ENCODE measurements around the gene EAF1.
"Not testable (repeated sequence)": the region's sequence is repeated elsewhere in the genome, so short reads cannot be mapped to it uniquely, and the experiment has no call there.

The EAF1 gene

DNA sequence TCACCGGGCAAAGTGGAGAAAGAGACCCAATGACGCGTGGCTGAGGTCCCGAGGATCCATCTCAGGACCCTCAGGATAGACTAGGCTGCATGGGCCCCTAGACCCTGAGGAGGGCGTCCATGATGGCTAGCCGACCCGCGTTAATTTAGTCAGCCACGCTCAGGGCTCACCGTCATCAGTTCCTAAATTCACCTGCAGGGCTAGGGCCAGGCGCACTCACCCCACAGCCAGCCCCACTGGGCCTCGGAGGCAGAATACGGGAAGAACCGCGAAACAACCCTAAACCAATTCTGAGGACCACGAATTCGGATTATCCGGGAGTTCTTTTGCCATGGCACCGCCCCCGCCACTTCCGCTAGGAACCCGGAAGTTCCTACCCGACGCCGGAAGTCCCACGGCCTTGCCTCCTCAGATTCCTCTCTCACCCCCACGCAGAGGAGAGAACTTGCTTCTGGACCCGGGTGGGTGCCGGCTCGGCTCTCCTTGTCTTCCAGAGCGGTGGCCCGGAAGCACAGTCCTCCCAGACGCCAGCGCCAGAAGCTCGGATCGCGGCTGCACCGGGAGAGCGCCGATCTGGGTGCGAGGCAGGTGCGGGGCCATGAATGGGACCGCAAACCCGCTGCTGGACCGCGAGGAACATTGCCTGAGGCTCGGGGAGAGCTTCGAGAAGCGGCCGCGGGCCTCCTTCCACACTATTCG lies at the start of gene EAF1, which contains the start of gene METTL6:
TSS of gene EAF1 (plus strand) at position 417 of the 699 bp plus-strand sequence. CDS start at position 599, 182 bp downstream.
TSS of gene METTL6 (minus strand) at position 363 of the 699 bp plus-strand sequence. CDS start 1,033 bp downstream, outside the sequence.
- DNase-seq: peak; percentile 13

DNA sequence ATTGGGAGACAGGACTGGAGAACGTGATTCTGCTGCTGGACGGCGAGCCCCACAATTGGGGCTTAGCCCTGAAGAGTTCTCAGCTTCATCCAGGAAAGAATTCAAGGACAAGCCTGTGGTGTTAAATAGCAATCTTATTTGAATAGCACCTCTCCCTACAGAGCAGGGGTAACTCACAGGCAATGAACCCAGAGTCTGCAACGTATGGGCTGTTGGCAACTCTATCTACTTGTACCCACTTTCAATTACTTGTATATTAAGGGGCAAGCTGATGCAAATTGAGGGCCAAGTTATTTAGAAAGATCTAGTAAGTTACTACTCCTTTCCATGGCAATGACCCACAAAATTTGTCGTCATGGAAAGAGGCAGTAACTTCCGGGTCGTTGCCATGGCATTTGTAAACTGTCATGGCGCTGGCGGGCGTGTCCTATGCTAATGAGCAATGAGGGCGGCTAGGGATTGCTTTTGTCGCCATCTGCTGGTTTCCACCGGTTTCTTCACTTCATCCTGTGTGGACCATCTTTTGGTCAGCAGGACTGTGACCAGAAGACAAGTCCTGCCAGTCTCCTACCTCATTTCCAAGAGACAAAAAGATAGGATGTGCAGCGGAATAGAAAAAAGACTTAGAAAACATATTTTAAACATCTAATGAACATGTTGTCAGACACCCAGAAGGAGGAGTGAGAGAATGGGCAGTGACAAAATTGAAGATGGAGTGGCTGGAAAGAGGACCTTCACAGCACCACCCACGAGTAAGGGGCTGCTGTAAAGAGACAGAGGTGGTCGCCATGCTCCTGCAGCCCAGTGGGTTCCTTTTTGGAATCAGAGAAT lies 49.2 kb upstream of the EAF1 start:
- no peak for DNase-seq

GRCh38 chr3:15380980-15381890 lies 46.2 kb upstream of the EAF1 start:
- DNase-seq: no peak

GRCh38 chr3:15382405-15382923 lies 44.9 kb upstream of the EAF1 start:
- no peak for DNase-seq

DNA sequence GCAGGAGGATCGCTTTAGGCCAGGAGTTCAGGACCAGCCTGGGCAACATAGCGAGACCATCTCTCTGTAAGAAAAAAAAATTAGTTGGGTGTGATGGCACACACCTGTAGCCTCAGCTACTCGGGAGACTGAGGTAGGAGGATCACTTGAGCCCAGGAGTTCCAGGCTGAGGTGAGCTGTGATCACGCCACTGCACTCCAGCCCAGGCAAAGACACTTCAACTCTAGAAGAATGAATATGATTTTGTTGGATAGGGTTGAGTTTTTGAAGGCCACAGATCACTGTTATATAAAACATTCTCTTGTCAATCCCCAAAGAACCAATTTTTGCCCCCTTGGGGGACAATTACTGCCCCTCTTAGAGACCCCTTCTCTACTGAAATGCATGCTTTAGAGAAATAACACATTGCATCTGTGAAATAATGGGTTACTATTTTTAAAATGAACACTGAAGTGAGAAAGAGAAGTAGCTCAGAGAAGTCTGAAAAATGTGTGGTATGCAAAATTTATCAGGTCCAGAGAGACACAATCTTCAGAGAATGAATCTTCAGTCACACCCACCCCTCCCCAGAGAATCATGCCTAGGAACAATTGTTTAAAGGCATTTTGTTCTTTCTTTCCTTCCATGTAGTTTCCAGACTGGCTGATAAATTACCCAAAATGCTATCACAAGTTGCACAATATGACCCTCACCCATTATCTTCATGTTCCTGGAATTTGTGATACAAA lies 42.7 kb upstream of the EAF1 start:
- no peak for DNase-seq

DNA sequence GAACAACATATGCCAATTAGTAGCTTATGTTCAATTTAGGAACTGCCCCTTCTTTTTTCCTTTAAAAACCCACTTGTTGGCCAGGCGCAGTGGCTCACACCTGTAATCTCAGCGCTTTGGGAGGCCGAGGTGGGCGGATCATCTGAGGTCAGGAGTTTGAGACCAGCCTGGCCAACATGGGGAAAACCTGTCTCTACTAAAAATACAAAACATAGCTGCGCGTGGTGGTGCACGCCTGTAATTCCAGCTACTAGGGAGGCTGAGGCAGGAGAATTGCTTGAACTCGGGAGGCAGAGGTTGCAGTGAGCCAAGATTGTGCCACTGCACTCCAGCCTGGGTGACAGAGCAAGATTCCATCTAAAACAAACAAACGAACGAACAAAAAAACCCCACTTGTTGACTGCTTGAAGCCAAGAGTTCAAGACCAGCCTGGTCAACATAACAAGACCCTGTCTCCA lies 42.1 kb upstream of the EAF1 start:
- DNase-seq: not testable (repeated sequence)

DNA sequence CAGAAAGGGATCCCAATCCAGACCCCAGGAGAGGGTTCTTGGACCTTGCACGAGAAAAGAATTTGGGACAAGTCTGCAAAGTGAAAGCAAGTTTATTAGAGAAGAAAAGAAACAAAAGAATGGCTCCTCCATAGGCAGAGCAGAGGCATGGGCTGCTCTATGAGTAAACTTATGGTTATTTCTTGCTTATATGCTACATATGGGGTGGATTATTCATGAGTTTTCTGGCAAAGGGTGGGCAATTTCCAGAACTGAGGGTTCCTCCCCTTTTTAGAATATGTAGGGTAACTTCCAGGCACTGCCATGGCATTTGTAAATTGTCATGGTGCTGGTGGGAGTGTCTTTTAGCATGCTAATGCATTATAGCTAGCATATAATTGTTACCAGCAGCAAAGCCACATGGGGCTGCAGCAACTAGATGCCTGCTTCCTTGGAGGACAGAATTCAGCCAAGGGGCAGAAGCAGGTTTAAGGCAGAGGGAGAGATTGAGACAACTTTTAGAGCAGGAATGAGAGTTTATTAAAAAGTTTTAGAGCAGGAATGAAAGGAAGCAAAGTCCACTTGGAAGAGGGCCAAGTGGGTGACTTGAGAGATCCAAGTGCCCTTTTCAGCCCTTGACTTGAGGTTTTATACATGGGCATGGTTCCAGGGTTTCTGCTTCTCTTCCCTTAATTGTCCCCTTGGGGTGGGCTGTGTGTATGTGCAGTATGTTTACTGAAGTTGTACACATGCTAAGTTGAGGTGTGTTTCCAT lies 41.3 kb upstream of the EAF1 start:
- DNase-seq: peak; percentile 84

DNA sequence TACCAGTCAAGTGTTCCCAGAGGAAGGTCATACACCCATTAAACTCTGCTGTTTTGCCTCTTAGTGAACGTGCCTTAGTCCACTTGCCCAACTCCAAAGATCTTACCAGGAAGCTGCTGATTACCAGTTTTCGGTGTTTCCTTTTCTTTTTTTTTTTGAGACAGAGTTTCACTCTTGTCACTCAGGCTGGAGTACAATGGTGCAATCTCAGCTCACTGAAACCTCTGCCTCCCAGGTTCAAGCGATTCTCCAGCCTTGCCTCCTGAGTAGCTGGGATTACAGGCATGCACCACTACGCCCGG lies 40.8 kb upstream of the EAF1 start:
- DNase-seq: not testable (repeated sequence)

GRCh38 chr3:15387171-15387581 lies 40.2 kb upstream of the EAF1 start:
- no peak for DNase-seq

- no peak for DNase-seq
Observed at GRCh38 chr3:15387735-15388134, 39.7 kb upstream of the EAF1 start.

GRCh38 chr3:15388335-15388734 lies 39.1 kb upstream of the EAF1 start:
- DNase-seq: not testable (repeated sequence)

GRCh38 chr3:15390460-15390859 lies 36.9 kb upstream of the EAF1 start:
- DNase-seq: no peak

DNA sequence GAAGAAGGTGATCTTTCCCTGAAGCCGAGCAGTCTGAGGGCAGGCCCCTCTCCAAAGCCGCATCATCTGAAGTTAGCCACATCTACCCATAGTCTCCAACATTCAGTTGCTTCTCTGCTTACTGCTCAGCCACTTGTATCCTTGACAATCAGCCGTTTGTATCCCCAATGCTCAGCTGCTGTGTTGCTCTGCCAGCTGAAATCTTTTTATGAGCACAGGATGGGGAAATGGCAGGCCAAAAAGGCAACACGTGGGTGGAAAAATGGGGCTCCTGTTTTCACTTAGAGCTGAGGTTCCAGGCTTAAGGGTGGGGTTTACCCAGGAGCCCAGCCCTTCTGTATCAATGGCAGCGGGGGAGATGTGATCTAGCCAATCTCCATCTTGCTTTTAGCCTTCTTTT lies 36.4 kb upstream of the EAF1 start:
- DNase-seq: no peak

- DNase-seq: not testable (repeated sequence)
Observed at GRCh38 chr3:15393252-15393651, 34.1 kb upstream of the EAF1 start.

- DNase-seq: not testable (repeated sequence)
Observed at GRCh38 chr3:15398731-15399133, 28.7 kb upstream of the EAF1 start.

DNA sequence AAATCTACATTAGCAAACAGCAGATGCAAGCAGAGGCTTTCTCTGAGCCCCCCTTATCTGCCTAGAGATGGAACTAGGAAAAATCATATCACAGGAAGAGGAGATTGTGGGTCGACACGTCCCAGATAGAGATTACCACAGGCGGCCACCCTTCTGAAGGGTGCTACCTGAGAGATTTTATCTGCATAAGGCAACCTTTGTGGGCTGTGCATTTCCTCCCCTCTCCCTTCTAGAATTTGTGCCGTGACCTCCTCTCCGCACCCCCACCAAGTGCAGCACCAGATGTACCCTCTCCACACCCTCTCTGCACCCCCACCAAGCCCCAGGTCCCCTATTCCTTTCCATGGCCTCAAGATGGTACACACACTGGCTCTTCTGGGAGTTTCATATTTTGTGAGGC lies 27.4 kb upstream of the EAF1 start:
- DNase-seq: no peak

DNA sequence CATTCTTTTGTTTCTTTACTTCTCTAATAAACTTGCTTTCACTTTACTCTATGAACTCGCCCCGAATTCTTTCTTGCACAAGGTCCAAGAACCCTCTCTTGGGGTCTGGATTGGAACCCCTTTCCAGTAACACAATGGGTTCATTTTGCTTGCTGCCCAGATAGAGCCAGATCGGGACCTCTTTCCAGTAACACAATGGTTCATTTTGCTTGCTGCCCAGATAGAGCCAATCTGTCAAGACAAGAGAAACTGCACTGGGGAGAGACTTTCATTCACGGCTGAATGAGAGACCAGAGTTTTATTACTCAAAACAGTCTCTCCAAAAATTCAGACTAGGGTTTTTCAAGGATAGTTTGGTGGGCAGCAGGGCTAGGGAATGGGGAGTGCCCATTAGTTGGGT lies 25.5 kb upstream of the EAF1 start:
- no peak for DNase-seq

DNA sequence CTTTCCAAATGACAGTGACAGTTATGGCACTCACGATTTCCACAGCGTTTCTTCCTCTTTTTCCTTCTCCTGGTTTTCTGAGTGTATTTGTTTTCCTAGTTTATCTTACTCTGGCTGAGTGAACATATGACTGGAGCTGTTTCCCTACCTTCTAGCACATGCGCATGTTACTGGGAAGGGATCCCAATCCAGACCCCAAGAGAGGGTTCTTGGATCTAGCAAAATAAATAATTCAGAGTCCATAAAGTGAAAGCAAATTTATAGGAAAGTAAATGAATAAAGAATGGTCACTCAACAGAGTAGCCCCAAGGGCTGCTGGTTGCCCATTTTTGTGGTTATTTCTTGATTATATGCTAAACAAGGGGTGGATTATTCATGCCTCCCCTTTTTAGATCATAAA lies 23.9 kb upstream of the EAF1 start:
- no peak for DNase-seq

GRCh38 chr3:15403965-15404364 lies 23.4 kb upstream of the EAF1 start:
- DNase-seq: no peak

DNA sequence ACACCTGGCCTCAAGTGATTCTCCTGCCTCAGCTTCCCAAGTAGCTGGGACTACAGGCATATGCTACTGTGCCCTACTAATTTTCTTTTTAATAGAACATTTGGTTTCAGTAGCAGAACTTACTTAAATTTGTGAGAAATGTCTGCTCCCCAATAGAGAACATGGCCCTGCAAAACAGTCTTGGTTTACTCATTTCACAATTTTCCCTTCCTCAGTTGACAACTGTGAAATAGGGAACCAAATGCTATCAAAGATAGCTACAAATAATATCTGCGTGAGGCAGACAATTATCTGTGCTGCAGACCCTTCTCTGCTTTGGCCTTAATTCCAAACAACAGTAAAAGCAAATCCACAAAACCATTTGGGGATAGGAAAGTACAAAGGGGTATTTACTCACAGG lies 22.6 kb upstream of the EAF1 start:
- no peak for DNase-seq

GRCh38 chr3:15405448-15406050 lies 21.8 kb upstream of the EAF1 start:
- DNase-seq: peak; percentile 4

All from DMS79 (cell line).